ENCODE measurements around the gene ADAM19.

The ADAM19 gene

GRCh38 chr5:157454273-157454672, 121.3 kb downstream of the ADAM19 start:
- no peak for DNase-seq (ENCODE audit: extremely low read depth, low read depth)
- no peak for TF ChIP-seq CTCF (IDR thresholded peaks at IDR 0.05; ENCODE audit: low read depth, low read length)

- TF ChIP-seq CTCF (IDR thresholded peaks at IDR 0.05; ENCODE audit: low read depth, low read length) = no peak
- no peak for DNase-seq (ENCODE audit: extremely low read depth, low read depth)
Measured at GRCh38 chr5:157451806-157452205, 123.8 kb downstream of the ADAM19 start.

GRCh38 chr5:157450024-157450423, 125.6 kb downstream of the ADAM19 start:
- no peak for TF ChIP-seq CTCF (IDR thresholded peaks at IDR 0.05; ENCODE audit: low read depth, low read length)
- DNase-seq (ENCODE audit: extremely low read depth, low read depth) = no peak

GRCh38 chr5:157449011-157449723, 126.4 kb downstream of the ADAM19 start:
- DNase-seq (ENCODE audit: extremely low read depth, low read depth) = no peak
- TF ChIP-seq CTCF (IDR thresholded peaks at IDR 0.05; ENCODE audit: low read depth, low read length) = no peak

- TF ChIP-seq CTCF (IDR thresholded peaks at IDR 0.05; ENCODE audit: low read depth, low read length) = no peak
- no peak for DNase-seq (ENCODE audit: extremely low read depth, low read depth)
Measured at GRCh38 chr5:157447201-157447637, 128.4 kb downstream of the ADAM19 start.

- no peak for TF ChIP-seq CTCF (IDR thresholded peaks at IDR 0.05; ENCODE audit: low read depth, low read length)
- DNase-seq (ENCODE audit: extremely low read depth, low read depth) = no peak
Measured at GRCh38 chr5:157446412-157446935, 129.1 kb downstream of the ADAM19 start.

- no peak for TF ChIP-seq CTCF (IDR thresholded peaks at IDR 0.05; ENCODE audit: low read depth, low read length)
Measured at GRCh38 chr5:157445745-157446411, 129.7 kb downstream of the ADAM19 start.

More at GRCh38 chr5:157445745-157446411, 129.7 kb downstream of the ADAM19 start:
- DNase-seq (ENCODE audit: extremely low read depth, low read depth) = no peak
